GM12878 (cell line): ENCODE results near the gene PAPPA. TPM values are rescaled to one million over a fixed set of nuclear protein-coding genes. Genes with fewer than 3 reads are reported as not detected.

Experiments used
- GATAD2B ChIP-seq: fragments of 450-650 bp; conservative IDR thresholded peaks from 2 replicates; pipeline ENCODE4 v1.6.1; 2017; ENCODE audit warnings: low read depth, mild to moderate bottlenecking, moderate library complexity
- RUNX3 ChIP-seq: IDR thresholded peaks from 2 replicates; pipeline ENCODE4 v1.6.1; 2012; ENCODE audit warnings: low read length, inconsistent platforms
- SKIL ChIP-seq: fragments of 450-650 bp; IDR thresholded peaks from 2 replicates; pipeline ENCODE4 v1.6.1; 2017; ENCODE audit warnings: mild to moderate bottlenecking, low read depth, inconsistent platforms; ENCODE audit not compliant: poor library complexity, severe bottlenecking
- TAF1 ChIP-seq: IDR thresholded peaks from 2 replicates; pipeline ENCODE4 v1.6.1; 2011; ENCODE audit warnings: mild to moderate bottlenecking, low read depth, low read length, borderline replicate concordance
- YY1 ChIP-seq: IDR thresholded peaks from 2 replicates; pipeline ENCODE4 v1.6.1; 2011; ENCODE audit warnings: low read depth, mild to moderate bottlenecking, low read length
- polyA plus RNA-seq, 11 experiments: library from polyadenylated mRNA; depleted of rRNA in 4 of 11; unstranded in 6 of 11; stranded (reverse) in 5 of 11; fragments of >200 nt; fragmentation: Nextera tagmentation in 4 of 11; fragmentation: Illumina TruSeq in 1 of 11; extraction: Ambion mirVana in 4 of 11; extraction: Trizol in 1 of 11; gene quantifications; 1 replicate in 1 of 11; 2 replicates in 10 of 11; pipeline versions ENCODE4 v1.2.1 to v1.2.3, GENCODE V29; 2011 to 2016; ENCODE audit warnings: inconsistent platforms in 2 of 11, missing spikeins in 2 of 11, low read depth in 1 of 11
- total RNA-seq, 4 experiments: library from RNA; depleted of rRNA in 3 of 4; stranded (reverse); fragments of >200 nt in 3 of 4; fragmentation: Illumina TruSeq in 1 of 4; extraction: Trizol in 1 of 4; gene quantifications; 2 replicates each; pipeline versions ENCODE4 v1.2.1 to v1.2.3, GENCODE V29; 2013 to 2021
- TF ChIP-seq, protein P1 (sequence below): fragments of 150-350 bp; IDR thresholded peaks from 2 replicates; pipeline ENCODE4 v1.6.1; 2014; ENCODE audit warnings: mild to moderate bottlenecking, low read depth, low read length
- TF ChIP-seq, protein P2 (sequence below): fragments of 450-650 bp; IDR thresholded peaks from 2 replicates; pipeline ENCODE4 v1.6.1; 2018; ENCODE audit warnings: mild to moderate bottlenecking, low read depth, moderate library complexity; ENCODE audit not compliant: partially characterized antibody

The PAPPA gene
- total and polyA plus RNA-seq, 10 of the 15 experiments (the other 5 are each of a cell fraction or from before 2014, with no cell fraction given): under 0.01 to 0.19 (median 0.02) TPM; not detected in 4

DNA sequence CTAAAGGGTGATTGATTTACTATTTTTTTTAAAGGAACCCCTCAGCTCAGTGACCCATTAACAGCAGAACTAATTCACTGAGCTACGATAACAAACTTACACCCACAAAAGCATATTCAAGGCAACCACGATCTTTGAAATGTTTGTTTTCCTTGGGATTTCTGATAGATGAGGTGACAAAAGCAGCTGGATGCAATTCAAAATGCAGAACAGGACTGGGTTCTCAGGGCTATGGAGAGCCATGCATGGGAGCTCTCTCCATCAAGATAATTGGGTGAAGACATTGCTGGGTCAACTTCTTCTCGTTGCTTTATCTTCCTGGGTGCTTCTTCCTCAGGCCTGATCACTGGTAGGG is 60.1 kb downstream of the PAPPA start (continued):
- TF ChIP-seq, protein P1, sequence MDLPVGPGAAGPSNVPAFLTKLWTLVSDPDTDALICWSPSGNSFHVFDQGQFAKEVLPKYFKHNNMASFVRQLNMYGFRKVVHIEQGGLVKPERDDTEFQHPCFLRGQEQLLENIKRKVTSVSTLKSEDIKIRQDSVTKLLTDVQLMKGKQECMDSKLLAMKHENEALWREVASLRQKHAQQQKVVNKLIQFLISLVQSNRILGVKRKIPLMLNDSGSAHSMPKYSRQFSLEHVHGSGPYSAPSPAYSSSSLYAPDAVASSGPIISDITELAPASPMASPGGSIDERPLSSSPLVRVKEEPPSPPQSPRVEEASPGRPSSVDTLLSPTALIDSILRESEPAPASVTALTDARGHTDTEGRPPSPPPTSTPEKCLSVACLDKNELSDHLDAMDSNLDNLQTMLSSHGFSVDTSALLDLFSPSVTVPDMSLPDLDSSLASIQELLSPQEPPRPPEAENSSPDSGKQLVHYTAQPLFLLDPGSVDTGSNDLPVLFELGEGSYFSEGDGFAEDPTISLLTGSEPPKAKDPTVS: no peak
- TF ChIP-seq TAF1: no peak
- TF ChIP-seq, protein P2, sequence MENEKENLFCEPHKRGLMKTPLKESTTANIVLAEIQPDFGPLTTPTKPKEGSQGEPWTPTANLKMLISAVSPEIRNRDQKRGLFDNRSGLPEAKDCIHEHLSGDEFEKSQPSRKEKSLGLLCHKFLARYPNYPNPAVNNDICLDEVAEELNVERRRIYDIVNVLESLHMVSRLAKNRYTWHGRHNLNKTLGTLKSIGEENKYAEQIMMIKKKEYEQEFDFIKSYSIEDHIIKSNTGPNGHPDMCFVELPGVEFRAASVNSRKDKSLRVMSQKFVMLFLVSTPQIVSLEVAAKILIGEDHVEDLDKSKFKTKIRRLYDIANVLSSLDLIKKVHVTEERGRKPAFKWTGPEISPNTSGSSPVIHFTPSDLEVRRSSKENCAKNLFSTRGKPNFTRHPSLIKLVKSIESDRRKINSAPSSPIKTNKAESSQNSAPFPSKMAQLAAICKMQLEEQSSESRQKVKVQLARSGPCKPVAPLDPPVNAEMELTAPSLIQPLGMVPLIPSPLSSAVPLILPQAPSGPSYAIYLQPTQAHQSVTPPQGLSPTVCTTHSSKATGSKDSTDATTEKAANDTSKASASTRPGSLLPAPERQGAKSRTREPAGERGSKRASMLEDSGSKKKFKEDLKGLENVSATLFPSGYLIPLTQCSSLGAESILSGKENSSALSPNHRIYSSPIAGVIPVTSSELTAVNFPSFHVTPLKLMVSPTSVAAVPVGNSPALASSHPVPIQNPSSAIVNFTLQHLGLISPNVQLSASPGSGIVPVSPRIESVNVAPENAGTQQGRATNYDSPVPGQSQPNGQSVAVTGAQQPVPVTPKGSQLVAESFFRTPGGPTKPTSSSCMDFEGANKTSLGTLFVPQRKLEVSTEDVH: no peak
- no peak for TF ChIP-seq RUNX3
- TF ChIP-seq GATAD2B: no peak
- no peak for TF ChIP-seq SKIL
- no peak for TF ChIP-seq YY1
- TF ChIP-seq, all 136 proteins: peak for 0
